HEK293 (cell line): Measurements from ENCODE around the gene ARL8A.

Source experiments
- CTCF ChIA-PET: fragments of 350-600 bp; formaldehyde crosslinking; extraction: SDS; loops from one replicate; lab custom pipeline; 2021; ENCODE audit warnings: antibody characterized with exemption; lab: Yijun Ruan, JAX
- POLR2A ChIA-PET: fragments of 300-600 bp; formaldehyde crosslinking; extraction: SDS; loops from one replicate; lab custom pipeline; 2020; ENCODE audit warnings: antibody characterized with exemption, inconsistent platforms; lab: Yijun Ruan, JAX
- H3K27ac ChIP-seq: fragments of 200-500 bp; sonication (Bioruptor generic); 2 replicates; pipeline ENCODE4 v1.5.1; 2014; ENCODE audit warnings: low read depth, low read length, control low read depth, inconsistent platforms; ENCODE audit errors: extremely low read depth
- H3K36me3 ChIP-seq, 2 experiments: fragments of 200-500 bp in 1 of 2; sonication (Bioruptor generic) in 1 of 2; 1 replicate in 1 of 2; 2 replicates in 1 of 2; pipeline ENCODE4 v1.5.1; 2014 to 2017; ENCODE audit warnings: inconsistent platforms in 2 of 2, low read length in 2 of 2; ENCODE audit not compliant: control insufficient read depth in 2 of 2, insufficient read depth in 1 of 2
- H3K4me1 ChIP-seq: fragments of 200-500 bp; sonication (Bioruptor generic); 2 replicates; pipeline ENCODE4 v1.5.1; 2014; ENCODE audit warnings: mild to moderate bottlenecking, low read length, inconsistent platforms; ENCODE audit not compliant: control insufficient read depth, insufficient read depth
- H3K4me3 ChIP-seq: 2 replicates; pipeline ENCODE4 v1.5.1; 2011; ENCODE audit warnings: low read depth, mild to moderate bottlenecking, control low read depth, low read length, moderate library complexity
- H3K9me3 ChIP-seq: fragments of 200-500 bp; sonication (Bioruptor generic); 2 replicates; pipeline ENCODE4 v1.5.1; 2014; ENCODE audit warnings: low read depth, low read length, inconsistent platforms; ENCODE audit not compliant: control insufficient read depth, insufficient read depth
- GLIS1 ChIP-seq: fragments of 450-650 bp; formaldehyde crosslinking; IDR thresholded peaks from 2 replicates; pipeline ENCODE4 v1.5.1; 2016; ENCODE audit warnings: missing biosample characterization, missing genetic modification characterization
- KLF1 ChIP-seq: fragments of 450-650 bp; formaldehyde crosslinking; IDR thresholded peaks from 2 replicates; pipeline ENCODE4 v1.5.1; 2016; ENCODE audit warnings: missing biosample characterization, missing genetic modification characterization
- MZF1 ChIP-seq: fragments of 450-650 bp; formaldehyde crosslinking; IDR thresholded peaks from 2 replicates; pipeline ENCODE4 v1.5.1; 2017; ENCODE audit warnings: missing biosample characterization, missing genetic modification characterization, borderline replicate concordance
- SCRT1 ChIP-seq: fragments of 450-650 bp; formaldehyde crosslinking; IDR thresholded peaks from 2 replicates; pipeline ENCODE4 v1.5.1; 2016; ENCODE audit warnings: missing biosample characterization, missing genetic modification characterization, borderline replicate concordance
- SCRT2 ChIP-seq: fragments of 450-650 bp; formaldehyde crosslinking; IDR thresholded peaks from 2 replicates; pipeline ENCODE4 v1.5.1; 2016; ENCODE audit warnings: missing biosample characterization, missing genetic modification characterization
- ZBTB48 ChIP-seq: fragments of 450-650 bp; formaldehyde crosslinking; IDR thresholded peaks from 2 replicates; pipeline ENCODE4 v1.5.1; 2016; ENCODE audit warnings: missing biosample characterization, missing genetic modification characterization
- ZIC2 ChIP-seq: fragments of 450-650 bp; formaldehyde crosslinking; IDR thresholded peaks from 2 replicates; pipeline ENCODE4 v1.5.1; 2016; ENCODE audit warnings: missing biosample characterization, missing genetic modification characterization
- ZNF121 ChIP-seq: fragments of 450-650 bp; formaldehyde crosslinking; IDR thresholded peaks from 2 replicates; pipeline ENCODE4 v1.5.1; 2016; ENCODE audit warnings: missing biosample characterization, missing genetic modification characterization
- ZNF274 ChIP-seq, 2 experiments: fragments of 200-500 bp in 1 of 2; fragments of 450-650 bp in 1 of 2; sonication (Bioruptor generic) in 1 of 2; formaldehyde crosslinking in 1 of 2; IDR thresholded peaks; 2 replicates each; pipeline versions ENCODE4 v1.5.1 to v1.6.1; 2014 to 2016; ENCODE audit warnings: borderline replicate concordance in 1 of 2, inconsistent platforms in 1 of 2, low read length in 1 of 2, missing biosample characterization in 1 of 2, missing genetic modification characterization in 1 of 2
- ZNF335 ChIP-seq: fragments of 450-650 bp; formaldehyde crosslinking; conservative IDR thresholded peaks from 2 replicates; pipeline ENCODE4 v1.5.1; 2016; ENCODE audit warnings: missing biosample characterization, missing genetic modification characterization
- ZNF366 ChIP-seq: fragments of 450-650 bp; formaldehyde crosslinking; conservative IDR thresholded peaks from 2 replicates; pipeline ENCODE4 v1.5.1; 2016; ENCODE audit warnings: missing biosample characterization, missing genetic modification characterization
- ZNF549 ChIP-seq: fragments of 450-650 bp; IDR thresholded peaks from 2 replicates; pipeline ENCODE4 v1.5.1; 2018; ENCODE audit warnings: missing biosample characterization, missing genetic modification characterization, mild to moderate bottlenecking, inconsistent platforms, moderate library complexity
- ZNF600 ChIP-seq: fragments of 450-650 bp; formaldehyde crosslinking; IDR thresholded peaks from 2 replicates; pipeline ENCODE4 v1.5.1; 2016; ENCODE audit warnings: missing biosample characterization, missing genetic modification characterization
- TF ChIP-seq, protein P1 (sequence below): fragments of 450-650 bp; formaldehyde crosslinking; IDR thresholded peaks from 2 replicates; pipeline ENCODE4 v1.5.1; 2016; ENCODE audit warnings: missing biosample characterization, missing genetic modification characterization
- TF ChIP-seq, protein P2 (sequence below): fragments of 450-650 bp; formaldehyde crosslinking; IDR thresholded peaks from 2 replicates; pipeline ENCODE4 v1.5.1; 2016; ENCODE audit warnings: missing biosample characterization, missing genetic modification characterization
- TF ChIP-seq, protein P3 (sequence below): fragments of 450-650 bp; formaldehyde crosslinking; IDR thresholded peaks from 2 replicates; pipeline ENCODE4 v1.5.1; 2016; ENCODE audit warnings: missing biosample characterization, missing genetic modification characterization
- TF ChIP-seq, protein P4 (sequence below): fragments of 450-650 bp; formaldehyde crosslinking; IDR thresholded peaks from 2 replicates; pipeline ENCODE4 v1.5.1; 2016; ENCODE audit warnings: missing biosample characterization, missing genetic modification characterization

The ARL8A gene

DNA sequence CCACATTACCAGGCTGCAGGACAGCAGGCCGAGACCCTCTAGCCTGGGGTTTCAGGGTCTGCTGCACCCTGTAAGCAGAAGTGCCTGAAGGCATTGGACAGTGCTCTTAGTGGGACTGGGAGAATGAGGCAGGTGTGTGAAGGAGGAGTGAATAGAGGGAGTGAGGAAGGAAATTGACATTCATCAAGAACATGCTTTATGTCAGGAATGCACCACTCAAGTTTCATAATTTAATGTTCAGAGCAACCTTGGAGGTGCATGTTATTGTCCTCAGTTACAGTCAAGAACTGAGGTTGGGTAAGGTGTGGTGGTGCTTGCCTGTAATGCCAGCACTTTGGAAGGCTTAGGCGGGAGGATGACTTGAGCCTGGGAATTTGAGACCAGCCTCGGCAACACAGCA, 33.6 kb downstream of the ARL8A start:
- Histone ChIP-seq H3K36me3 (no peaks in the 10 kb centered on the region), H3K4me3 (no peak overlapping the region), H3K9me3 (no peaks in the 10 kb centered on the region), H3K27ac (no peak overlapping the region), H3K4me1 (peaks cover 7% of the 10 kb centered on the region)
- TF ChIP-seq ZNF600 (tag by site-specific recombination) (peak; percentile 58), ZNF549 (tag by site-specific recombination) (no peak), ZNF366 (tag by site-specific recombination) (peak; percentile 25; the same call in 1 of the 2 replicates)
- ChIA-PET CTCF (interaction anchor here (5.1 kb wide), 1 partner anchor 102 kb away, joined by 38 read pairs; the partner anchor contains the start of gene ELF3), POLR2A (no interaction called here)

DNA sequence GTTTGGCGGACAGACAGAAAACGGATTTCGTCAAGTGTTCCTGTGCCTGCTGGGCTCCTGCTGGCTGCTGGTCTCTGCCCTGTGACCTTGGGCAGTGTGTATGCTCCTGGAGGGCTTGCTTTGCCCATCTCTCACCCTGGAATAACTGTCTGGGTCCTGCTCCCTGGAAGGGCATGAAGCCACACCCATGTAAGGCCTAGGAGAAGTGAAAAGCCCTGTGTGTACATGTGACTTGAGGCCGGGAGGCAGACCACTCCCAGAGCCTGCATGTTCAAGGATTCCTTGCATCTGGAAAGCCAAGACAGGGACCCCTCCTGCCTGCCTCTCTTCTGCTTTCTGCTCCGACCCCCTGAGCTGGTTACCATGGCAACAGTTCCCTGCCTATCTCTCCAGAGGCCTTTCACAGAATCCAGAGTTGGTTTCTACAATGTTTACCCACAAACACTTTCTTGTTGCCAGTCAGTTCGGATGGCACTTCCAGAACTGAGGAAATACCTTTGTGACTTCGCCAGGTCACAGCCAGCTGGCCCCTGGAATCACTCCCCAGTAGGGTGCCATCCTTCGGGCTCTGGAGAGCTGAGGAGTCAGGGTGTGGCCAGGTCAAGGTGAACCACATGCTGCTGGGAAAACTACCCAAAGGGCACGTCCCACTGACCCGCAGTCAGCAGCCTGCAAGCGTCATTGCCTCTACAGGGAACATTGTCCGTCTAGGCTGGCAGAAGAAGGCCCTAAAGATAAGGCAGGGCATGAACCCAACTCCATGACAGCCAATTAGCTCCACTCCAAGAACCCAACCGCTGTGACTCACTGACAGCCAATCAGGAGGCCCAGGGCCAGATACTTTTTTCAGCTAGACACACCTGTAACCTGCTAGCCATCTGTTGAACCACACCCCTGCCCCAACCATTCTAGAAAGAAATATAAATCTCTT, 36.5 kb downstream of the ARL8A start:
- Histone ChIP-seq H3K9me3 (no peaks in the 10 kb centered on the region), H3K36me3 (no peaks in the 10 kb centered on the region), H3K4me1 (peaks cover 9% of the 10 kb centered on the region), H3K27ac (no peak overlapping the region), H3K4me3 (no peak overlapping the region)
- 0 out of 2 replicates have a peak, but pooled peaks have one; percentile 16 for TF ChIP-seq ZBTB48
- no peak for TF ChIP-seq MZF1 (tag by site-specific recombination)
- no peak for TF ChIP-seq ZNF274 (IDR thresholded peaks at IDR 0.05; ENCODE audit: low read length)
- TF ChIP-seq ZNF274 (tag by site-specific recombination; IDR thresholded peaks at IDR 0.05; ENCODE audit: borderline replicate concordance): no peak
- TF ChIP-seq, protein P1, sequence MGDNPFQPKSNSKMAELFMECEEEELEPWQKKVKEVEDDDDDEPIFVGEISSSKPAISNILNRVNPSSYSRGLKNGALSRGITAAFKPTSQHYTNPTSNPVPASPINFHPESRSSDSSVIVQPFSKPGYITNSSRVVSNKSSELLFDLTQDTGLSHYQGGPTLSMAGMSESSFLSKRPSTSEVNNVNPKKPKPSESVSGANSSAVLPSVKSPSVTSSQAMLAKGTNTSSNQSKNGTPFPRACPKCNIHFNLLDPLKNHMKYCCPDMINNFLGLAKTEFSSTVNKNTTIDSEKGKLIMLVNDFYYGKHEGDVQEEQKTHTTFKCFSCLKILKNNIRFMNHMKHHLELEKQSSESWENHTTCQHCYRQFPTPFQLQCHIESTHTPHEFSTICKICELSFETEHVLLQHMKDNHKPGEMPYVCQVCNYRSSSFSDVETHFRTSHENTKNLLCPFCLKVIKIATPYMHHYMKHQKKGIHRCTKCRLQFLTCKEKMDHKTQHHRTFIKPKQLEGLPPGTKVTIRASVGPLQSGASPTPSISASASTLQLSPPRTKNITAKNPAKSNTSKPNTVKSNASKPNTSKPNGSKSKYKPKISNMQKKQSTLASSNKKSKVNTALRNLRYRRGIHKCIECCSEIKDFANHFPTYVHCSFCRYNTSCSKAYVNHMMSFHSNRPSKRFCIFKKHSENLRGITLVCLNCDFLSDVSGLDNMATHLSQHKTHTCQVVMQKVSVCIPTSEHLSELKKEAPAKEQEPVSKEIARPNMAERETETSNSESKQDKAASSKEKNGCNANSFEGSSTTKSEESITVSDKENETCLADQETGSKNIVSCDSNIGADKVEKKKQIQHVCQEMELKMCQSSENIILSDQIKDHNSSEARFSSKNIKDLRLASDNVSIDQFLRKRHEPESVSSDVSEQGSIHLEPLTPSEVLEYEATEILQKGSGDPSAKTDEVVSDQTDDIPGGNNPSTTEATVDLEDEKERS (tag by site-specific recombination): no peak
- TF ChIP-seq GLIS1 (tag by site-specific recombination): 0 out of 2 replicates have a peak, but pooled peaks have one; percentile 7
- TF ChIP-seq ZNF335 (tag by site-specific recombination): 0 out of 2 replicates have a peak, but pooled peaks have one; percentile 7
- TF ChIP-seq KLF1 (tag by site-specific recombination): peak; percentile 35
- TF ChIP-seq ZIC2 (tag by site-specific recombination): peak; percentile 66
- TF ChIP-seq, protein P2, sequence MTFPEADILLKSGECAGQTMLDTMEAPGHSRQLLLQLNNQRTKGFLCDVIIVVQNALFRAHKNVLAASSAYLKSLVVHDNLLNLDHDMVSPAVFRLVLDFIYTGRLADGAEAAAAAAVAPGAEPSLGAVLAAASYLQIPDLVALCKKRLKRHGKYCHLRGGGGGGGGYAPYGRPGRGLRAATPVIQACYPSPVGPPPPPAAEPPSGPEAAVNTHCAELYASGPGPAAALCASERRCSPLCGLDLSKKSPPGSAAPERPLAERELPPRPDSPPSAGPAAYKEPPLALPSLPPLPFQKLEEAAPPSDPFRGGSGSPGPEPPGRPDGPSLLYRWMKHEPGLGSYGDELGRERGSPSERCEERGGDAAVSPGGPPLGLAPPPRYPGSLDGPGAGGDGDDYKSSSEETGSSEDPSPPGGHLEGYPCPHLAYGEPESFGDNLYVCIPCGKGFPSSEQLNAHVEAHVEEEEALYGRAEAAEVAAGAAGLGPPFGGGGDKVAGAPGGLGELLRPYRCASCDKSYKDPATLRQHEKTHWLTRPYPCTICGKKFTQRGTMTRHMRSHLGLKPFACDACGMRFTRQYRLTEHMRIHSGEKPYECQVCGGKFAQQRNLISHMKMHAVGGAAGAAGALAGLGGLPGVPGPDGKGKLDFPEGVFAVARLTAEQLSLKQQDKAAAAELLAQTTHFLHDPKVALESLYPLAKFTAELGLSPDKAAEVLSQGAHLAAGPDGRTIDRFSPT (tag by site-specific recombination): no peak
- peak; percentile 97 for TF ChIP-seq SCRT2 (tag by site-specific recombination)
- TF ChIP-seq, protein P3, sequence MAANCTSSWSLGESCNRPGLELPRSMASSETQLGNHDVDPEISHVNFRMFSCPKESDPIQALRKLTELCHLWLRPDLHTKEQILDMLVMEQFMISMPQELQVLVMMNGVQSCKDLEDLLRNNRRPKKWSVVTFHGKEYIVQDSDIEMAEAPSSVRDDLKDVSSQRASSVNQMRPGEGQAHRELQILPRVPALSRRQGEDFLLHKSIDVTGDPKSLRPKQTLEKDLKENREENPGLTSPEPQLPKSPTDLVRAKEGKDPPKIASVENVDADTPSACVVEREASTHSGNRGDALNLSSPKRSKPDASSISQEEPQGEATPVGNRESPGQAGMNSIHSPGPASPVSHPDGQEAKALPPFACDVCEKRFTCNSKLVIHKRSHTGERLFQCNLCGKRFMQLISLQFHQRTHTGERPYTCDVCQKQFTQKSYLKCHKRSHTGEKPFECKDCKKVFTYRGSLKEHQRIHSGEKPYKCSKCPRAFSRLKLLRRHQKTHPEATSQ (tag by site-specific recombination): no peak
- peak; percentile 98 for TF ChIP-seq SCRT1 (tag by site-specific recombination)
- TF ChIP-seq, protein P4, sequence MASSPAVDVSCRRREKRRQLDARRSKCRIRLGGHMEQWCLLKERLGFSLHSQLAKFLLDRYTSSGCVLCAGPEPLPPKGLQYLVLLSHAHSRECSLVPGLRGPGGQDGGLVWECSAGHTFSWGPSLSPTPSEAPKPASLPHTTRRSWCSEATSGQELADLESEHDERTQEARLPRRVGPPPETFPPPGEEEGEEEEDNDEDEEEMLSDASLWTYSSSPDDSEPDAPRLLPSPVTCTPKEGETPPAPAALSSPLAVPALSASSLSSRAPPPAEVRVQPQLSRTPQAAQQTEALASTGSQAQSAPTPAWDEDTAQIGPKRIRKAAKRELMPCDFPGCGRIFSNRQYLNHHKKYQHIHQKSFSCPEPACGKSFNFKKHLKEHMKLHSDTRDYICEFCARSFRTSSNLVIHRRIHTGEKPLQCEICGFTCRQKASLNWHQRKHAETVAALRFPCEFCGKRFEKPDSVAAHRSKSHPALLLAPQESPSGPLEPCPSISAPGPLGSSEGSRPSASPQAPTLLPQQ (tag by site-specific recombination): no peak
- no peak for TF ChIP-seq ZNF121
- CTCF ChIA-PET: interaction anchor here (0.5 to 2.9 kb wide), 9 partner anchors 11 to 109 kb away, joined by 3 to 15 read pairs (median 5); partner anchors contain the start of gene ELF3
- POLR2A ChIA-PET: interaction anchor here (0.7 kb wide), 1 partner anchor 73 kb away, joined by 4 read pairs; no protein-coding TSS in a partner anchor
